K562 (cell line): ENCODE data around the gene UGT2A1. TPM values are rescaled to one million over a fixed set of nuclear protein-coding genes. Genes with fewer than 3 reads are reported as not detected.

Experiments
- ATAC-seq: fragments of 200-7000 bp; cut with Tn5 transposase; 3 replicates; pipeline ENCODE4 v1.9.1; 2020; ENCODE audit warnings: moderate library complexity
- BruUV-seq: library from RNA; stranded (reverse); fragments of 400-500 nt; replicated peaks from 2 replicates; lab custom pipeline; 2021; lab: Mats Ljungman, UMichigan
- CTCF ChIA-PET: fragments of 300-600 bp; formaldehyde crosslinking; extraction: SDS; loops from one replicate; lab custom pipeline; 2021; ENCODE audit warnings: low intra/inter-chr PET ratio; lab: Yijun Ruan, JAX
- POLR2A ChIA-PET: fragments of 300-600, 350-650 bp; sonication (Branson Sonifier 250); formaldehyde crosslinking; extraction: SDS; loops from one replicate; lab custom pipeline; 2021; ENCODE audit warnings: antibody characterized with exemption, inconsistent platforms; lab: Yijun Ruan, JAX
- DNase-seq, 4 experiments: peaks; one replicate each; pipeline versions ENCODE4 v3.0.0 to v3.0.0-alpha.2; 2011 to 2018; ENCODE audit warnings: low spot score in 3 of 4, mixed read lengths in 3 of 4; ENCODE audit errors: extremely low read depth in 1 of 4
- FAIRE-seq: peaks from 2 replicates; lab custom pipeline; 2011; peaks lifted over from hg19 to GRCh38; lab: Jason Lieb, UNC
- H2AFZ ChIP-seq: 2 replicates; pipeline ENCODE4 v1.6.0; 2011; ENCODE audit warnings: low read depth, low read length, control low read depth, inconsistent platforms
- H3K27ac ChIP-seq: fragments of 200-600 bp; 3 replicates; pipeline ENCODE4 v1.8.0; 2011; ENCODE audit warnings: low read depth, mild to moderate bottlenecking, control low read depth, inconsistent platforms, low read length, moderate library complexity, mixed read lengths; ENCODE audit errors: extremely low read depth
- H3K27me3 ChIP-seq, 2 experiments: fragments of 300-600 bp in 1 of 2; 2 replicates in 1 of 2; 3 replicates in 1 of 2; pipeline versions ENCODE4 v1.6.0 to v1.8.0; 2011; ENCODE audit warnings: inconsistent platforms in 2 of 2, low read length in 2 of 2, mild to moderate bottlenecking in 1 of 2, mixed read lengths in 1 of 2, moderate library complexity in 1 of 2; ENCODE audit not compliant: control insufficient read depth in 2 of 2, insufficient read depth in 2 of 2
- H3K36me3 ChIP-seq: fragments of 300-600 bp; 3 replicates; pipeline ENCODE4 v1.8.0; 2011; ENCODE audit warnings: mild to moderate bottlenecking, low read length, inconsistent platforms; ENCODE audit not compliant: control insufficient read depth, insufficient read depth
- H3K4me1 ChIP-seq, 2 experiments: fragments of 200-600 bp in 1 of 2; replicated peaks in 1 of 2; 2 replicates in 1 of 2; 3 replicates in 1 of 2; pipeline versions ENCODE4 v1.5.1 to v1.8.0; 2011; ENCODE audit warnings: inconsistent platforms in 2 of 2, low read length in 2 of 2, mild to moderate bottlenecking in 1 of 2, mixed read lengths in 1 of 2, moderate library complexity in 1 of 2; ENCODE audit not compliant: control insufficient read depth in 2 of 2, insufficient read depth in 2 of 2
- H3K4me2 ChIP-seq: 2 replicates; pipeline ENCODE4 v1.6.1; 2011; ENCODE audit warnings: low read length, control low read depth, inconsistent platforms, mixed read lengths; ENCODE audit not compliant: insufficient read depth
- H3K4me3 ChIP-seq: fragments of 200-600 bp; sonication (generic), shearing (Covaris generic); 2 replicates; pipeline ENCODE4 v1.5.1; 2016; ENCODE audit warnings: control low read depth, inconsistent platforms
- H3K79me2 ChIP-seq: fragments of 200-600 bp; 3 replicates; pipeline ENCODE4 v1.8.0; 2011; ENCODE audit warnings: low read length, inconsistent platforms; ENCODE audit not compliant: control insufficient read depth, insufficient read depth
- H3K9ac ChIP-seq, 2 experiments: 2 replicates each; pipeline versions ENCODE4 v1.6.0 to v1.6.1; 2011; ENCODE audit warnings: low read depth in 2 of 2, low read length in 2 of 2, control low read depth in 1 of 2, inconsistent platforms in 1 of 2, mild to moderate bottlenecking in 1 of 2, mixed read lengths in 1 of 2; ENCODE audit not compliant: insufficient read depth in 1 of 2
- H3K9me1 ChIP-seq: one replicate; pipeline ENCODE4 v1.6.0; 2011; ENCODE audit warnings: inconsistent platforms, mild to moderate bottlenecking, low read length, moderate library complexity; ENCODE audit not compliant: control insufficient read depth, insufficient read depth
- H3K9me3 ChIP-seq: replicated peaks from 2 replicates; pipeline ENCODE4 v1.5.1; 2011; ENCODE audit warnings: low read depth, low read length, inconsistent platforms; ENCODE audit not compliant: control insufficient read depth, insufficient read depth
- H4K20me1 ChIP-seq: replicated peaks from 2 replicates; pipeline ENCODE4 v1.6.1; 2011; ENCODE audit warnings: low read length, inconsistent platforms, mixed read lengths; ENCODE audit not compliant: control insufficient read depth, insufficient read depth
- CREM ChIP-seq: IDR thresholded peaks from 2 replicates; pipeline ENCODE4 v1.6.1; 2014; ENCODE audit warnings: antibody characterized with exemption, low read depth
- CXXC5 ChIP-seq: fragments of 250-450 bp; sonication (Bioruptor Pico); IDR thresholded peaks from 2 replicates; pipeline ENCODE4 v1.8.0; 2022; ENCODE audit warnings: inconsistent platforms, mild to moderate bottlenecking, moderate library complexity
- FOXA3 ChIP-seq, 2 experiments: fragments of 450-650 bp in 1 of 2; sonication (generic) in 1 of 2; formaldehyde crosslinking; IDR thresholded peaks in 1 of 2; conservative IDR thresholded peaks in 1 of 2; 2 replicates each; pipeline versions ENCODE4 v1.4.0 to v1.8.0; 2020 to 2022; ENCODE audit warnings: mild to moderate bottlenecking in 2 of 2, missing genetic modification reagents in 1 of 2
- MCM3 ChIP-seq: fragments of 450-650 bp; IDR thresholded peaks from 2 replicates; pipeline ENCODE4 v1.6.1; 2016
- NBN ChIP-seq: fragments of 450-650 bp; IDR thresholded peaks from 2 replicates; pipeline ENCODE4 v1.6.1; 2016; ENCODE audit warnings: low read depth, mild to moderate bottlenecking
- NCOA1 ChIP-seq: fragments of 450-650 bp; IDR thresholded peaks from 2 replicates; pipeline ENCODE4 v1.6.1; 2016; ENCODE audit warnings: low read depth
- RFX5 ChIP-seq: IDR thresholded peaks from 2 replicates; pipeline ENCODE4 v1.6.1; 2011; ENCODE audit warnings: low read depth, mild to moderate bottlenecking, improper control_type of control experiment, low read length
- TBP ChIP-seq: optimal IDR thresholded peaks from 2 replicates; pipeline ENCODE3; 2011; ENCODE audit warnings: low read depth, low read length, improper control_type of control experiment
- ZNF511 ChIP-seq: sonication (generic); formaldehyde crosslinking; IDR thresholded peaks from 2 replicates; pipeline ENCODE4 v1.8.0; 2022; ENCODE audit warnings: mild to moderate bottlenecking, missing genetic modification reagents
- ZNF717 ChIP-seq: fragments of 250-450 bp; sonication (Bioruptor Pico); IDR thresholded peaks from 2 replicates; pipeline ENCODE4 v1.5.0; 2021
- ZNF766 ChIP-seq: fragments of 200-800 bp; sonication (Bioruptor generic); conservative IDR thresholded peaks from 2 replicates; pipeline ENCODE4 v1.6.1; 2016; ENCODE audit warnings: missing genetic modification characterization, missing compliant biosample characterization
- whole genome bisulfite sequencing: fragments of 100-300 bp; shearing (Covaris generic); methylation state at CpG from one replicate; pipeline ENCODE4 v1.1.6; 2016; ENCODE audit warnings: low coverage, mixed read lengths; ENCODE audit not compliant: insufficient coverage; ENCODE audit errors: missing lambda C conversion rate; 5-methylcytosine and 5-hydroxymethylcytosine counted together
- in situ Hi-C: fragments of 300-500 bp; cut with MboI; formaldehyde crosslinking; loops from 4 replicates; pipeline ENCODE4 v1.15.0; 2018; ENCODE audit warnings: inconsistent platforms, mixed read lengths
- intact Hi-C: fragments of 100-400 bp; cut with micrococcal nuclease; formaldehyde crosslinking; loops from 2 replicates; pipeline ENCODE4 v1.14.2; 2022
- polyA plus RNA-seq, 8 experiments: library from polyadenylated mRNA; depleted of rRNA in 4 of 8; stranded (reverse) in 5 of 8; unstranded in 3 of 8; fragments of >200 nt; fragmentation: Nextera tagmentation in 2 of 8; fragmentation: Illumina TruSeq in 1 of 8; extraction: Ambion mirVana in 2 of 8; extraction: Trizol in 1 of 8; gene quantifications; 2 replicates each; pipeline versions ENCODE4 v1.2.1 to v1.2.3, GENCODE V29; 2011 to 2014; ENCODE audit warnings: inconsistent platforms in 1 of 8, missing spikeins in 1 of 8
- total RNA-seq, 7 experiments: library from RNA; depleted of rRNA in 6 of 7; stranded (reverse); fragments of >200 nt in 6 of 7; fragmentation: Illumina TruSeq in 2 of 7; extraction: Trizol in 2 of 7; gene quantifications; 2 replicates each; pipeline versions ENCODE4 v1.2.1 to v1.2.3, GENCODE V29; 2011 to 2021; ENCODE audit warnings: low replicate concordance in 1 of 7
- TF ChIP-seq, protein P1 (sequence below): sonication (generic); formaldehyde crosslinking; IDR thresholded peaks from 2 replicates; pipeline ENCODE4 v1.8.1; 2023; ENCODE audit warnings: mild to moderate bottlenecking, missing genetic modification reagents

UGT2A1 gene
- total and polyA plus RNA-seq, 9 of the 15 experiments (the other 6 are each of a cell fraction or from before 2014, with no cell fraction given) = 0.03 TPM; not detected in 8

DNA sequence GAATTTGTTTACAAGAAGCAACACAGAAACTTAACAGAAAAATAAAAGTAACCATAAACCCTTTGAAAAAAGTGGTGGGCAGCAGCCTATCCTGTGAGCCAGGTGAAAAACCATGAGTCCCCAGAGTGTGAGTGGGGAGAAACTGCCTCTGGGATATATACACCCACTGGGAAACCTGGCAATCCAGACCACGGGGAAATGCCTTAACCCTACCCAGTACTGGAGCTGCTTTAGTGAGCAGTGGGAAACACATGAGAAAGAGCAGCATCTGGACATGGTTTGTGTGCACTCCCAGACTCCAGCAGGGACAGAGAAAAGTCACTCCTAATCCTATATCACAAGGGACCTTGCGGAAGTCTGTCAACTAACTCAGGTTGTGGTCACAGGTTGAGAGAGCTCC is 53.0 kb downstream of the UGT2A1 start (continued):
- TF ChIP-seq, protein P1, sequence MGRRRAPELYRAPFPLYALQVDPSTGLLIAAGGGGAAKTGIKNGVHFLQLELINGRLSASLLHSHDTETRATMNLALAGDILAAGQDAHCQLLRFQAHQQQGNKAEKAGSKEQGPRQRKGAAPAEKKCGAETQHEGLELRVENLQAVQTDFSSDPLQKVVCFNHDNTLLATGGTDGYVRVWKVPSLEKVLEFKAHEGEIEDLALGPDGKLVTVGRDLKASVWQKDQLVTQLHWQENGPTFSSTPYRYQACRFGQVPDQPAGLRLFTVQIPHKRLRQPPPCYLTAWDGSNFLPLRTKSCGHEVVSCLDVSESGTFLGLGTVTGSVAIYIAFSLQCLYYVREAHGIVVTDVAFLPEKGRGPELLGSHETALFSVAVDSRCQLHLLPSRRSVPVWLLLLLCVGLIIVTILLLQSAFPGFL (CRISPR knock-in tag) = no peak
- TF ChIP-seq CREM (no peak), RFX5 (no peak), ZNF766 (CRISPR knock-in tag) (no peak), CXXC5 (no peak), NCOA1 (no peak), ZNF511 (CRISPR knock-in tag) (no peak)

GRCh38 chr4:69594382-69594781 is 58.7 kb downstream of the UGT2A1 start:
- CTCF ChIA-PET = no interaction called here
- intact Hi-C loops (no loop called here), in situ Hi-C loops (no loop called here)
- TF ChIP-seq MCM3 (no peak), TBP (no peak), NBN (no peak), ZNF717 (CRISPR knock-in tag) (no peak), FOXA3 (CRISPR knock-in tag; conservative IDR thresholded peaks at IDR 0.05 in 1 of 2, IDR thresholded peaks at IDR 0.05 in 1 of 2) (peak; percentile 69 to 79; a peak in 3 of 4 replicates)
- Histone ChIP-seq H3K27me3 (no peaks in the 10 kb centered on the region), H4K20me1 (no peaks in the 10 kb centered on the region), H3K4me2 (no peak overlapping the region), H3K27ac (no peak overlapping the region), H3K9me1 (no peaks in the 10 kb centered on the region), H3K36me3 (no peaks in the 10 kb centered on the region), H3K79me2 (no peaks in the 10 kb centered on the region), H3K4me3 (no peak overlapping the region), H2AFZ (no peak overlapping the region), H3K9ac (no peak overlapping the region), H3K4me1 (no peaks in the 10 kb centered on the region), H3K9me3 (0 out of 2 replicates have a peak, but pooled peaks cover 3% of the 10 kb centered on the region)
- no TSS peak for BruUV-seq
- no peak for ATAC-seq
- no peak for FAIRE-seq
- WGBS = 0% methylated on average over 4 of the region's 4 CpGs
- POLR2A ChIA-PET = interaction anchor here (0.6 kb wide), 1 partner anchor 34 kb away, joined by 3 read pairs; no protein-coding TSS in a partner anchor
- no peak for DNase-seq
